ENCODE measurements around the gene FAM9A.
"Not testable (repeated sequence)": the region's sequence is repeated elsewhere in the genome, so short reads cannot be mapped to it uniquely, and the experiment has no call there.

Gene FAM9A

DNA sequence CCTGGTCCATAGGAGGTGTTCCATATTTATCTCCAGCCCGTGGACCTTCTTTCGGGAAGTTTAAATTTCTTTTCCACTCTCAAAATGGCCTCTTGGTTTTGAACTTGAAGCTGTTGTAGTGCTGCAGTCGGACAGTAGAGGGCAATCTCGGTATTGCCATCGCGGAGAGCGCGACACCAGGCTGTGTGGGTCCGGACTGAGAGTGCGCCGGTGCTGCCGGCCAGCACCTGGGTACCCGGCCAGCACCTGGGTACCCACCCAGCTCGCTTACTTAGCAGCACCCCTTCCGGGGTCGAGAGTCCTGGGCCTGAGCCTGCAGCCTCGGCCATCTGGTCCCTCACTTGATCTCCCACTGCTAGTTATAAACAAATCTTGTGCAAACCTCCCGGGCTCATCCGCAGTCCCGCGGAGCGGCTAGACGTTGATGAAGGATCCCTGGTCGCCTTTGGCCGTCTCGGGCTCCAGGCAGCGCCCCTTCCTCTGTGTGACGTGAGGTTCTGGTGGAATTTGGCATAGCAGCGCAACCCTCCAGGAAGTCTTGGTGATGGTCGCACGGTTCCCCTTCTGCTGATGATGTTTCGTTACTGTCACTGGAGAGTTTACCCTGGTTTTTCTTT, 18.0 kb downstream of the FAM9A start:
- no peak overlapping the region for H3K27ac Mint-ChIP-seq
- H3K36me3 Mint-ChIP-seq (ENCODE audit: low read depth) = no peaks in the 10 kb centered on the region
- H3K27me3 Mint-ChIP-seq (ENCODE audit: low read depth) = no peaks in the 10 kb centered on the region
- H3K9me3 Mint-ChIP-seq = no peaks in the 10 kb centered on the region
- peak overlapping the region; percentile 21 for H3K4me3 Mint-ChIP-seq
- no peaks in the 10 kb centered on the region for H3K4me1 Mint-ChIP-seq (ENCODE audit: low read depth)

DNA sequence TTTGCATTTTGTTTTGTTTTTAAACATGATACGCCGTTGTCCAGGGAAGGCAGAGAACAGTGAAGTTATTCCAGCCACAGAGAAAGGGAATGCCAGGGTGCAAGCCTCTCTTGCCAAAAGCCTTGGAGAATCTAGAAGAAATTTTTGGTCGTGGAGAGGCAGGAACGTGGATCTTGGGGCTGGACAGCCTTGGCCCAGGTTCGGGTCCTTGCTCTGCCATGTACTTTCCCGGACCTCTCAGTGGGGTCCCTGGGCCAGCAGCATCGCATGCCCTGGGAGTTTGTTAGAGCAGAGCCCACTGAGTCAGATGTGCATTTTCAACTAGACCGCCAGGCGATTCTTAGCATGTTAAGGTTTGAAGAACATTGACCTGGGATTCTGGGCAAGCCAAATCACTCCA, 18.6 kb downstream of the FAM9A start:
- Mint-ChIP-seq H3K36me3 (ENCODE audit: low read depth) (no peaks in the 10 kb centered on the region), H3K9me3 (no peaks in the 10 kb centered on the region), H3K27ac (no peak overlapping the region), H3K4me3 (no peak overlapping the region), H3K27me3 (ENCODE audit: low read depth) (no peaks in the 10 kb centered on the region), H3K4me1 (ENCODE audit: low read depth) (no peaks in the 10 kb centered on the region)

DNA sequence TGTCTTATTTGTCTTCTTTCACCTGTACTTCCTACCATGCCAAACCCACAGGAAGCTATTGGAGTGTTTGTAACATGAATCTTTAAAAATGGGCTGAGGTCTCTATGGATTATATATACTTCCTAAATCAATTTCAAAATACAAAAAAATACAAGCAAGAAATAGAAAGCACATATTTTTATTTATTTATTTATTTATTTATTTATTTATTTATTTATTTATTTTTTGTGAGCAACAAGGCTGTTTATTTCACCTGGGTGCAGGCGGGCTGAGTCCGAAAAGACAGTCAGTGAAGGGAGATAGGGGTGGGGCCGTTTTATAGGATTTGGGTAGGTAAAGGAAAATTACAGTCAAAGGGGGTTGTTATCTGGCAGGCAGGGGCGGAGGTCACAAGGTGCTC, 19.3 kb downstream of the FAM9A start:
- H3K27me3 Mint-ChIP-seq (ENCODE audit: low read depth); H3K9me3 Mint-ChIP-seq; H3K4me3 Mint-ChIP-seq; H3K27ac Mint-ChIP-seq; H3K4me1 Mint-ChIP-seq (ENCODE audit: low read depth); H3K36me3 Mint-ChIP-seq (ENCODE audit: low read depth): not testable (repeated sequence)

DNA sequence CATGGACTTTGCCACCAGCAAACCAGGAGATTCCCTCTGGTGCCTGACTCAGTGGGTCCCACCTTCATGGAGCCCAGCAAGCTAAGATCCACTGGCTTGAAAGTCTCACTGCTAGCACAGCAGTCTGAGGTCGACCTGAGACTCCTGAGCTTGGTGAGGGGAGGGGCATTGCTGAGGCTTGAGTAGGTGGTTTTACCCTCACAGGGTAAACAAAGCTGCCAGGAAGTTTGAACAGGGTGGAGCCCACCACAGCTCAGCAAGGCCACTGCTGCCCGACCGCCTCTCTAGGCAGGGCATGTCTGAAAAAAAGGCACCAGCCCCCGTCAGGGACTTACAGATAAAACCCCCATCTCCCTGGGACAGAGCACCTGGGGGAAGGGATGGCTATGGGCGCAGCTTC, 28.1 kb downstream of the FAM9A start:
- Mint-ChIP-seq H3K4me3 (no peak overlapping the region), H3K9me3 (no peaks in the 10 kb centered on the region), H3K27me3 (ENCODE audit: low read depth) (peaks cover 7% of the 10 kb centered on the region), H3K4me1 (ENCODE audit: low read depth) (no peaks in the 10 kb centered on the region), H3K27ac (no peak overlapping the region), H3K36me3 (ENCODE audit: low read depth) (no peaks in the 10 kb centered on the region)

DNA sequence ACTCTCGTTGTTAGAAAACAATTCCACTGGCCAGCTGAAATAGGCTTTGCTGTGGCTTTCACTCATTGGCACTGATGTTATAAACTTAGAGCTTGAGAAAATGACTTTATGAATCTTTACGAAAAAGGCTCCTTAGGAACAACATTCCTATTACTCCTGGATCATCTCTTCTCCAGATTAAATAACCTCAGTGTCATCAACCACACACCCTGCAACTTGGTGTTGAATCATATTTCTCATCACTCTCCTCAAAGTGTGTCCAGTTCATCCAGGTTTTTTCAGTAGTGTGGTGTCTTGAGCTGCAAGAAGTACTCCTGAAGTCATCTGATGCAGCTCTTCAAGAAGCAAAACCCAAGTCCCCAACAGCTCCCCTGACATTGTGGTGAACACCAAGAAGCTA, 41.2 kb downstream of the FAM9A start:
- no peaks in the 10 kb centered on the region for H3K36me3 Mint-ChIP-seq (ENCODE audit: low read depth)
- H3K9me3 Mint-ChIP-seq = no peaks in the 10 kb centered on the region
- no peak overlapping the region for H3K27ac Mint-ChIP-seq
- H3K4me3 Mint-ChIP-seq = no peak overlapping the region
- H3K27me3 Mint-ChIP-seq (ENCODE audit: low read depth) = no peaks in the 10 kb centered on the region
- no peaks in the 10 kb centered on the region for H3K4me1 Mint-ChIP-seq (ENCODE audit: low read depth)

DNA sequence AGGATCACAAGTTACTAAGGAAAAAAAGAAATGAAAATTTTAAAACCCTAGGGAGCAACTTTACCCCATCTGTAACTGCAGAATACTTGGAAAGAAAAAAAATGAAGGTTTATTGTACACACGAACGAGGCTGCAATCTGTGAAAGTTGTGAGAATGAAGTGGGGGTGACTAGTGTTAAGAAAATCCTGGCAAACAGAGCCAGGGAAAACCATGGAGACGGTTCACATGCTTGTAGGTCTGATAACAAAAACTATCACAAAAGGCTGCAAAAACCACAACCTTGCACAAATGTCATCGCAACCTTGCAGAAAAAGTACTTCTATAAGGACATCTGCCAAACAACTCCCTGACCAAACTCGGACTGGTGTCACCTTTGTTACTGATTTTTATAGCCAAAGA, 42.5 kb downstream of the FAM9A start:
- H3K4me1 Mint-ChIP-seq (ENCODE audit: low read depth); H3K27me3 Mint-ChIP-seq (ENCODE audit: low read depth); H3K27ac Mint-ChIP-seq; H3K36me3 Mint-ChIP-seq (ENCODE audit: low read depth); H3K9me3 Mint-ChIP-seq; H3K4me3 Mint-ChIP-seq: not testable (repeated sequence)

DNA sequence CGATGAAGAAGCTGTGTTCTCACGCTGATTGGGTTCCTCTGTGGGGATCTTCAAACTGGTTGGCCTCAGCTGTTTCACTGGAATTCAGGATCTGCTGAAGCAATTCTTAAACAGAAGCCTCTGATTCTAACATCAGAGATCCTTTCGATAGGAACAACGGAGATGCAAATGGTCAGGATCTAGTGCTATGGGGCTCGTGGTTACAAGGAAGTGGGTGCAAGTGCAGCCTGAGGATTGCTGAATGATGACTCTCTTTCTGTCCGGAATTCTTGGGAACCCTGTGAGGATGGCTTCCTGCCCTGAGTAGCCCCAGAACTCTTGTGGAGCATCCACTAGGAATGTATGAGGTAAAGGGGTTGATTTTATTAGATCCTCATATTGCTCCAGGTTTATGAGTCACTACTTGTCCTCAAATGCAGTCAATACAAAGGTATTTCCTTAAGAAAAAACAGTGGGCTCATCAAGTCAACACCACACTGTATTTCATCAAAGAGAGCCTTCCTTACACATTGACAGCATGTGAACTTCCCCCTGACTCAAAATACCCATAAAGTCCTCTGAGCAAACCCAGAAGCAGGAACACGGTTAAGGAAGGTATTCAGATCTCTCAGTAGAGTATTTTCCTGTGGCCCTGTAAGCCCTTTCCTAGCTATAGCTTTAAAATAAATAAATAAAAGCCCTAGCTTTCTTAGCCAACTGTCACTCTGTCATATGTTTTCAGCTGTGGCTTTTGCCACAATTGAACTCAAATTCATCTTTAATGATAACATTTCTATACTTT, 43.4 kb downstream of the FAM9A start:
- not testable (repeated sequence) for H3K9me3 Mint-ChIP-seq; H3K36me3 Mint-ChIP-seq (ENCODE audit: low read depth); H3K4me1 Mint-ChIP-seq (ENCODE audit: low read depth); H3K27ac Mint-ChIP-seq; H3K27me3 Mint-ChIP-seq (ENCODE audit: low read depth); H3K4me3 Mint-ChIP-seq

DNA sequence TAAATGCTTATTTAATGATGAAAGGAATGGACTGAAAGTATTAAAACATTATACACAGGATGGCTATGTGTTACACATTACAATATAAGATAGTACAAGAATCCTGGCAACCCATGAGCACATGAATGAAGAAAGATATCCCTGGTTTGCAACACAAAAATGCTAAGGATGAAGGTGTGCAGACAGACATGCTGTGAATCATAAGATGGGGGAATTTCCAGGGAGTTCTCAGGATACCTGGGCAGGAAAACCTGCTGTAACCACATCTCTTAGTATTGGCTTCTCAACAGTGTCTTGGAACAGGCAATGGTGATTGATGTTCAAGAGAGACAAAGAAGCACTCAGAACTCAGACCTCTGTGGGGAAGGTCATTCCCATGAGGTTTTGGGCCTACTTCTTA, 45.4 kb downstream of the FAM9A start:
- Mint-ChIP-seq H3K4me1 (ENCODE audit: low read depth) (no peaks in the 10 kb centered on the region), H3K27me3 (ENCODE audit: low read depth) (no peaks in the 10 kb centered on the region), H3K27ac (no peak overlapping the region), H3K36me3 (ENCODE audit: low read depth) (no peaks in the 10 kb centered on the region), H3K4me3 (no peak overlapping the region), H3K9me3 (no peaks in the 10 kb centered on the region)

DNA sequence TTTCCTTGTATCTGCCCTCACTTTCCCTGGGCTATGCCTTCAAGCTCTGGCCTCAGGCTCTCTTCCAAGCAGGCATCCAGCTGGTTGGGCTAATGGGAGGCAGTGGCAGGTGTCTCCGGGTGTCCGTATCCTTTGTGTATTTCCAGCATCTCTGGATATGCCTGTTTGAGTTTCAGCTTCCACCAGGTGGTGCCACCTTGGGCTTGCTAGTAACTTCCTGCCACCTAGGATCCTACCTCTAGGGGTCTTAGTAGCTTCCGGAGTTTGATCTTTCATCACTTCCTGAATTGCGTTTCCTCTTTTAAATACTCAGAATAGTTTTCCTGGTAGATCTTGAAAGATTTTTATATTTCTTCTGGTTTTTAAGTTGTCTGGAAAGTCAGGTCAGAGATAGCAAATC, 46.1 kb downstream of the FAM9A start:
- Mint-ChIP-seq H3K4me1 (ENCODE audit: low read depth) (no peaks in the 10 kb centered on the region), H3K9me3 (no peaks in the 10 kb centered on the region), H3K27ac (no peak overlapping the region), H3K27me3 (ENCODE audit: low read depth) (no peaks in the 10 kb centered on the region), H3K36me3 (ENCODE audit: low read depth) (no peaks in the 10 kb centered on the region), H3K4me3 (no peak overlapping the region)

DNA sequence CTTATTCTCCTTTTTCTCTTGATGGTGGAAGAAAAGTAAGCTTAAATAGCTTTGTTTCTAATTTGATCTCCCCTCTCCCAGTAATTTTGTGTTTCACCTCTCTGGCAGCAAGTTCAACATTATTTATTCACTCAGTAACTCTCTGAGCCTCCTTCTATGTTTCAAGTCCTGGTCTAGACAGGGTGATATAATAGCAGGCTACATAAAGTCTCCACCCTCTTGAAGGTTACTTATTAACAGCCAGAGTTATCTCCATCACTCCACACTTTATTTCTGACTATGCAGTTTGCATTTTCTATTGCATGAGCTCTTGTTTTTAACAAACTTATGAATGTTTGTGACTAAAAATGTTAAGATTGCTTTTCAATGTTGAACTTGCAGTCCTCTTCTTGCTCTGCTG, 51.5 kb downstream of the FAM9A start:
- Mint-ChIP-seq H3K36me3 (ENCODE audit: low read depth) (no peaks in the 10 kb centered on the region), H3K4me3 (no peak overlapping the region), H3K27me3 (ENCODE audit: low read depth) (peaks cover 4% of the 10 kb centered on the region), H3K9me3 (no peaks in the 10 kb centered on the region), H3K27ac (no peak overlapping the region), H3K4me1 (ENCODE audit: low read depth) (no peaks in the 10 kb centered on the region)

DNA sequence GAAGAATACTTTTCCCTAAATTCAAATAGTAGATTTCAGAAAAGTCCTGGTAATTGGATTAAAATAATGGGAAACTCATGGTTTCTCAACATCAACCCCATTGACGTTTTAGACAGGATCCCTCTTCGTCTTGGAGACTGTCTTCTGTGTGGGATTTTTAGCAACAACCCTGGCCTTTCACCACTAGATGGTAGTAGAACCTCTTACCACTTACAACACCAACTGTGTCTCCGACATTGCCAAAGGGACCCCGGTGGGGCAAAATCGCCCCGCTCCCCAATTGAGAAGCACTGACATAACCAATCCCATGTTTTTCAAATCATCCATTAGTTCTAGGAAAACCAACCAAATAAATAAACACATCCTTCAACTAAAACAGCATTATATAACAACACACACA, 52.3 kb downstream of the FAM9A start:
- Mint-ChIP-seq H3K36me3 (ENCODE audit: low read depth) (no peaks in the 10 kb centered on the region), H3K9me3 (no peaks in the 10 kb centered on the region), H3K27me3 (ENCODE audit: low read depth) (peaks cover 4% of the 10 kb centered on the region), H3K4me3 (no peak overlapping the region), H3K27ac (no peak overlapping the region), H3K4me1 (ENCODE audit: low read depth) (no peaks in the 10 kb centered on the region)

DNA sequence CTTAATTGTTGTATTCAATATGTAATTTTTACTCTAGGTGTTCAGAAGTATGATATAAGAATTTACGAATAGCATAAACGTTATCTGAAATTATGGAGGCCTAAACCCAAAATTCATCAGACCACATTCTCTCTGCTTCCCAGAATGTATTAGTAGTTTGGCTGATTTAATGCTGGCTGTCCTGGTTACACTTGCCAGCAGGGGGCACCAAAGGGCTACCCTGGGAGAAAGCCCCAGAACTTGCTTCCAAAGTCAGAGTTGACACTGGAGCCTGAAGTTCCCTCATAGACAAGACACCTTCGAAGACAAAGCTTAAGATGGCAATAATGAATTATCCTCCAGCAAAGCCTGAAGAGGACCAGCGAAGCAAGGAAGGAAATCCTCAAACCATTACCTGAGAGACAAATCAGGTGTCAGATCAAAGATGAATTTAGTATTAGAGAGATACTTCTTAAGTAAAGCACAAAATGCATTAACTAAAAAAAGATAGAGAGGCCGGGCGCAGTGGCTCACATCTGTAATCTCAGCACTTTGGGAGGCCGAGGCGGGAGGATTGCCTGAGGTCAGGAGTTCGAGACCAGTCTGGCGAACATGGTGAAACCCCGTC, 58.0 kb downstream of the FAM9A start:
- H3K9me3 Mint-ChIP-seq = no peaks in the 10 kb centered on the region
- no peak overlapping the region for H3K27ac Mint-ChIP-seq
- H3K36me3 Mint-ChIP-seq (ENCODE audit: low read depth) = no peaks in the 10 kb centered on the region
- H3K4me3 Mint-ChIP-seq = no peak overlapping the region
- H3K4me1 Mint-ChIP-seq (ENCODE audit: low read depth) = no peaks in the 10 kb centered on the region
- H3K27me3 Mint-ChIP-seq (ENCODE audit: low read depth) = no peaks in the 10 kb centered on the region

DNA sequence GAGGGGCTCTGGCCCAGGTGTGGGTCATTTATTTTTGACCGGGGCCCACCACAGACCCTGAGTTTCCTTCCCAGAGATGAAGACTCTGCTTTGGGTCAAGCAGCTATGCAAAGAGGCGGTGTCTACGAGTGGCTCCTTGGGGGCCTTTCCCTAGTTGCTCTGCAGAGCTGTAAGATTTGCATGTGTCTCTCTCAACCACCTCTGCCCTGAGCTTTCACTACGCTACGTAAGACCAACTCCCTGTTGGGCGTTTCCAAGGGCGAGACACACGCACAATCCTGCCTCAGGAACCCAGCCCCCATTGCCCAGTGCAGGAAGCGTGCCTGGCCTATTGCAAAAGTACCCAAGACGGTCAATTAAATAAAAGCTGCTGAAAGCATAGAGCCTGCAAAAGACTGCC, 59.2 kb downstream of the FAM9A start:
- no peaks in the 10 kb centered on the region for H3K9me3 Mint-ChIP-seq

More for the DNA sequence above, 59.2 kb downstream of the FAM9A start:
- H3K36me3 Mint-ChIP-seq (ENCODE audit: low read depth) = no peaks in the 10 kb centered on the region
- no peak overlapping the region for H3K4me3 Mint-ChIP-seq
- H3K27ac Mint-ChIP-seq = no peak overlapping the region
- no peaks in the 10 kb centered on the region for H3K27me3 Mint-ChIP-seq (ENCODE audit: low read depth)
- H3K4me1 Mint-ChIP-seq (ENCODE audit: low read depth) = no peaks in the 10 kb centered on the region
